GM10847 (cell line): ENCODE data around the gene ADH7.

Source experiments
- POLR2A ChIP-seq: IDR thresholded peaks from 2 replicates; pipeline ENCODE4 v1.6.1; 2011; ENCODE audit not compliant: insufficient read length; ENCODE audit errors: extremely low read depth

The ADH7 gene

DNA sequence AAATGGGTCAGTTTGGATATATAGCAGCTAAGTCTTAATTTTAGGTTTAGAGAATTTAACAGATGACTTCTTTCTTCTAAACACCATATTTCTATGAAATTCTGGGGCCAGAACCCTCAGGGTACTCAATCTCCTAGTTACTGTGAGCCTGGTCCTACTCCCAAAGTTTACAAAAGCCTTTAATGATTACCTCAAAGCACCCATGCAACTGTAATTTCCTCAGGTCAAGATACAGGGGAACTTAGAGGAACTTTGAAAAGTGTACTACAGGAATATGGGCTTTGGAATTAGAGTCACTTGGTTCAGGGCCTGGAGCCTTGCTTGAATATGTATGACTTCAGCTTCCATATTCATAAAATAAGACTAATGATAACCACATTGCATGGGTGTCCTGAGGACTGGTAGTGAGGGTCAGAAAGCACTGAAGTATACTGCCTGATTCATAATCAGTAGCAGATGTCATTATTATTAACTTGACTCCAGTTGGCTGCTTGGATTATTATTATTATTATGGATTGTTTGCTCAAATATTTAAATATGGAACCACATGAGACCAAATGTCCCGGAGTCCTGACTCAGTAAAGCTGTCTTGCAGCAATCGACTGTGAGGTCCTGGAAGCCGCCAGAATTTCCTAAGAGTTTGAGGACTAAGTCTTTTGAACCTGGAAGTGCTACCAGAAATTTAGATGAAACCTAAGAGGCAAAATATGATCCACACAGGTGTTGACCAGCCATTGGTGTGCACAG lies 2.0 kb upstream of the ADH7 start:
- no peak for TF ChIP-seq POLR2A

DNA sequence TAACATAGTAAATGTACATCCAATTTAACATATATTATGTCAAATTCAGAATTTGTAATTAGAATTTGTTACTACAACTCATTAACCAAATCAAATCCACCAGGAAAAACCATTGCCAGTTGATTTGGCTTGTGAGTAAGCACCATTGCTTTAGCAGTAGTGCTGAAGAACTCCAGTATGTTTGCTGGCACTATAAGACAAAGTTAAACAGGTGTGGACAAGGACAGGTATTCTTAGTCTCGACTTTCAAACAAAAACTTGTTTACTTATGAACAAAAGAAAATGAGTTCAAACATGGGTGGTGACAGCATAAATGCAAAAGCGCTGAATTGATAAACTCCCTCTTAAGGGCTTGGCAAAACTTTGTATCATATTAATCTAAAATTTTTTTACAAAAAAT lies 1.3 kb upstream of the ADH7 start:
- no peak for TF ChIP-seq POLR2A

DNA sequence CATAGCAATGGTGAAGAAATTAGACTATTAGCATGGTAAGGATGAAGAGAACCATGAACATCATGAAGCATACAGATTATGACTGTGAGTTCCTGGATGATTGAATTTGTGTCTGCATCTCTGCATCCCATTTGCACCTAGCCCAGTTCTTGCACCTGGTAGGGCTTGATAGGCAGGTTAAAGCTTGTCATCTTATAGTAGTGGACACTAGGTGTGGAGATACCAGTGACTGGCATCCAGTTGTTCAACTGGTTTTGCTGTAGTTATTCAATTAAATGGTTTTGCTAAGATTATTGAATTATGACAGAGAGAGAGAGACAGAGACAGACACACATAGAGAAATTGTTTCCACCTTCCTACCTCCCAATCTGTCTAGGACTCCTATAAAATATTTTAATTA lies 5.0 kb downstream of the ADH7 start:
- no peak for TF ChIP-seq POLR2A

- no peak for TF ChIP-seq POLR2A
These were observed 18.0 kb downstream of the ADH7 start for GRCh38 chr4:99417125-99417524.

DNA sequence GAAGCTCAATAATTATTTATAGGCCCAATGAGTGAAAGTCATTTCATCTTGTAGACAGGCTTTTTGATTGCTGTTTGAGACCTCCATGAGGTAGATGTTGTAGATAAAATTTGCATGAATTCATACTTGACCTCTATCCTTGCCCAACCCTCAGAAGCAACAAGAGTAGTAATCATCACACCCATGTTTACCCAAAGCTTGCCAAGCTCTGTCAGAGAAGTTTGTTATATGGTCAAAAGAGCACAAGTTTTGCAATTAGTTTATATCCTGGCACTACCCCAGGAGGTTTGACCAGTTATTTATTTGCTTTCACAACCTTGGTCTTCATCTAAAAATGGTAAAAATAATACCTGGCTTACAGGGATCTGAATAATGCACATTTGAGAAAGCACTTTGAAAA lies 20.7 kb downstream of the ADH7 start:
- no peak for TF ChIP-seq POLR2A

GRCh38 chr4:99413140-99413539 lies 22.0 kb downstream of the ADH7 start:
- TF ChIP-seq POLR2A: no peak

GRCh38 chr4:99411041-99411440 lies 24.1 kb downstream of the ADH7 start:
- TF ChIP-seq POLR2A: no peak

GRCh38 chr4:99410075-99410474 lies 25.1 kb downstream of the ADH7 start:
- no peak for TF ChIP-seq POLR2A

- TF ChIP-seq POLR2A: no peak
These were observed 26.8 kb downstream of the ADH7 start for GRCh38 chr4:99408346-99408745.

DNA sequence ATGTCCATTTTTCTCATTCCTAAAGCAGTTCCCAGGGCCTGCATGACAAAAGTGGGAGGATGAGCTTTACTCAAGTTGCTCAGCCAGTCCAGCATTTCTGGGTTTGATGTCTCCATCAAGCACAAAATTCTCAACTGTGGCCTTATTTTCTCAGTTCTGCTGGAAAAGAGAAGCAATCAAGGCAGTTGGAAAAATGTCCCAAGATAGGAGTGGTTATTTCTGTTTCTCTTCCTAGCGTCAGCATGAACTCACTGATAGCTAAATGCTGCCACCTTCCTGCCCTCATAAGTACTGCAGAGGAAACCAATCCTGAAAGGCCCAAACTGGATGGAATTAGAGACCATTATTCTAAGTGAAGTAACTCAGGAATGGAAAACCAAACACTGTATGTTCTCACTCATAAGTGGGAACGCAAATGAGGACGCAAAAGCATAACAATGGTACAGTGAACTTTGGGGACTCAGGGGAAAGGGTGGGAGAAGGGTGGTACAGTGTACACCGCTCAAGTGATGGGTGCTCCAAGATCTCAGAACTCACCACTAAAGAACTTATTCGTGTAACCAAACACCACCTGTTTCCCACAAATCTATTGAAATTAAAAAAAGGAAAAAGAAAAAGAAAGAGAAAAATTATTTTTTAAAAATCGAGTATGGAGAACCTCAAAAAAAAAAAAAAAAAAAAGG lies 29.6 kb downstream of the ADH7 start:
- no peak for TF ChIP-seq POLR2A

GRCh38 chr4:99404595-99405287 lies 30.4 kb downstream of the ADH7 start:
- no peak for TF ChIP-seq POLR2A

GRCh38 chr4:99403380-99404184 lies 31.6 kb downstream of the ADH7 start:
- TF ChIP-seq POLR2A: no peak

GRCh38 chr4:99402765-99403164 lies 32.4 kb downstream of the ADH7 start:
- no peak for TF ChIP-seq POLR2A

DNA sequence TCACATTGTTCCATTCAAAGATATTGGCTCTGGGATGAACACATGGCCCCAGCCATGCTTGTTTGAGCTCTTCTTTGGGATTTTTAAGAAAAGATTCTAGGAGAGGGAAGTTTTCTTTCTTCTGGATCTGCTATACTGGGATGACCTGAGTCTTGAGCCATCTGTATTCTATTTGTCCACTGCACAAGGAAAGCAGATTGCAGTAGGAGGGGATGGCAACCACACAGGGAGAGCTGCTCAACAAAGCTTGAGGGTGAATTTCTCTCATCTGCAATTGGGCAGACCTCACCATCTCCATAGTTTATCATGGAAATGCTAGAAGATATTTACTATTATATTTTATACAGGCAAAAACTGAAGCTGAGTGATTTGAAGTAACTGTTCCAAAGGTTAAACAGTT lies 34.3 kb downstream of the ADH7 start:
- TF ChIP-seq POLR2A: no peak

DNA sequence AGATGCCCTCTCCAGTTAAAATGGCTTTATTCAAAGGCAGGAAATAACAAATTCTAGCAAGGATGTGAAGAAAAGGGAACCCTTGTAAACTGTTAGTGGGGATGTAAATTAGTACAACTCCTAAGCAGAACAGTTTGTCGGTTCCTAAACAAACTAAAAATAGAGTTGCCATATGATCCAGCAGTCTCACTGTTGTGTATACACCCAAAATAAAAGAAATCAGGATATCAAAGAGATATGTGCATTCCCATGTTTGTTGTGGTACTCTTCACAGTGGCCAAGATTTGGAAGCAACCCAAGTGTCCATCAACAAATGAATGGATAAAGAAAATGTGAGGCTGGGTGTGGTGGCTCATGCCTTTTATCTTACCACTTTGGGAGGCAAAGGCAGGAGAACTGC lies 36.1 kb downstream of the ADH7 start:
- TF ChIP-seq POLR2A: no peak
